ENCODE results near the gene CT47B1. TPM values are rescaled to one million over a fixed set of nuclear protein-coding genes. Genes with fewer than 3 reads are reported as not detected.
"Not testable (repeated sequence)": the region's sequence is repeated elsewhere in the genome, so short reads cannot be mapped to it uniquely, and the experiment has no call there.

Gene CT47B1
- not detected in 2 replicates for total RNA-seq (2021)
- long read RNA-seq, result 0 reads

DNA sequence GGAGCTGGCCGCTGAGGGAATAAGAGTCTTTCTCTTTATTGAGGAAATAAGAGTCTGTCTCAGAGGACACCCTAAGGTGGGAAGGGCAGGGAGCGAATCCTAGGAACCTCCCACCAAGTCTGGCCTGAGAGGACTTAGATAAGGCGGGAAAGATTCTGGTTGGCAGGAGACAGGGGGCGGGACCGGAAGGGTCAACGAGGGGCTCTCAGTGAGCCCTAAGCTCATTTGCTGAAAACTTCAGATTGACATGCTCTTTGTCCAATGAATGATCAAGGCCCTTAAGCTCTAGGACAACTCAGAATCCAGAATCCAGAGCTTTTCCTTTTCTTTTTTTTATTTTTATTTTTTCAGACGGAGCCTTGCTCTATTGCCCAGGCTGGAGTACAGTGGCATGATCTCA, at the start of gene CT47B1:
Gene CT47B1 (minus strand): TSS at position 101 of the 400 bp plus-strand sequence. CDS start 196 bp downstream, outside the sequence.
- not testable (repeated sequence) for H2AFZ ChIP-seq (ENCODE audit: low read length); H3K27ac ChIP-seq (ENCODE audit: insufficient read length, low read depth, low read length); H3K18ac ChIP-seq (ENCODE audit: insufficient read length, low read depth, low read length); H3K4ac ChIP-seq (ENCODE audit: low read depth, low read length); H3K23ac ChIP-seq (ENCODE audit: insufficient read length, low read depth, low read length); H3K4me1 Mint-ChIP-seq; H3T11ph ChIP-seq (ENCODE audit: low read length); H4K8ac ChIP-seq (replicated peaks; ENCODE audit: insufficient read length, low read depth, low read length); H3K36me3 Mint-ChIP-seq (ENCODE audit: insufficient read depth in 1 of 3, low read depth in 3 of 3); H4K5ac ChIP-seq (ENCODE audit: insufficient read length, low read depth, low read length); H3K27ac Mint-ChIP-seq; H2BK12ac ChIP-seq (ENCODE audit: insufficient read length, low read depth, low read length); H4K91ac ChIP-seq (ENCODE audit: insufficient read length, low read depth, low read length); H2BK120ac ChIP-seq (ENCODE audit: low read depth, low read length, poor library complexity, severe bottlenecking); H4K20me1 ChIP-seq (ENCODE audit: control insufficient read depth, insufficient read depth, insufficient read length); H3K23me2 ChIP-seq (ENCODE audit: insufficient read length, low read depth, low read length, poor library complexity, severe bottlenecking); H3K9me3 ChIP-seq (ENCODE audit: control insufficient read depth, low read depth, low read length); H3K4me2 ChIP-seq (ENCODE audit: insufficient read depth, insufficient read length, low read length); H2BK20ac ChIP-seq (ENCODE audit: low read depth, low read length, poor library complexity, severe bottlenecking); H3K79me2 ChIP-seq (ENCODE audit: insufficient read depth, low read length); H3K27me3 ChIP-seq (ENCODE audit: insufficient read depth, low read length); H3K79me1 ChIP-seq (ENCODE audit: insufficient read depth, low read depth, low read length, poor library complexity, severe bottlenecking); H3K4me3 Mint-ChIP-seq; H2AK5ac ChIP-seq (ENCODE audit: insufficient read length, low read length); H3K9ac ChIP-seq (ENCODE audit: extremely low read depth, insufficient read length, low read length); DNase-seq; H2BK15ac ChIP-seq (ENCODE audit: low read depth, low read length); H2BK5ac ChIP-seq (ENCODE audit: insufficient read length, low read length); H3K4me1 ChIP-seq (ENCODE audit: insufficient read depth, low read length); H3K14ac ChIP-seq (ENCODE audit: insufficient read depth, low read length); H3K56ac ChIP-seq (ENCODE audit: insufficient read length, low read depth, low read length)
- H3K9me3 Mint-ChIP-seq, result peaks cover 18 to 21% of the 10 kb centered on the region in 2 experiments
- peaks cover 11% of the 10 kb centered on the region; the same call in 1 of the 2 replicates for H3K27me3 Mint-ChIP-seq (ENCODE audit: low read depth)
- WGBS (ENCODE audit: extremely low coverage, insufficient read length, low lambda C conversion rate), result no CpG with 5 or more reads among the region's 7 CpGs
